Bronchial epithelial cell (primary cell): ENCODE measurements around the gene NAIF1. TPM values are rescaled to one million over a fixed set of nuclear protein-coding genes. Genes with fewer than 3 reads are reported as not detected.

Source experiments
- DNase-seq: peaks from one replicate; pipeline ENCODE4 v3.0.0-alpha.2; 2010; ENCODE audit warnings: low read depth
- FAIRE-seq: peaks from 2 replicates; lab custom pipeline; 2011; peaks lifted over from hg19 to GRCh38; lab: Jason Lieb, UNC
- H3K27me3 ChIP-seq: 2 replicates; pipeline ENCODE4 v1.5.1; 2011; ENCODE audit warnings: low read length; ENCODE audit not compliant: control insufficient read depth, insufficient read depth
- H3K36me3 ChIP-seq: 2 replicates; pipeline ENCODE4 v1.5.1; 2011; ENCODE audit warnings: low read length; ENCODE audit not compliant: control insufficient read depth, insufficient read depth
- H3K4me3 ChIP-seq: 2 replicates; pipeline ENCODE4 v1.5.1; 2011; ENCODE audit warnings: mild to moderate bottlenecking, low read depth, low read length, control low read depth
- CTCF ChIP-seq: IDR thresholded peaks from 2 replicates; pipeline ENCODE4 v1.5.1; 2011; ENCODE audit warnings: mild to moderate bottlenecking, moderate library complexity, low read length, control low read depth, inconsistent platforms; ENCODE audit not compliant: insufficient read depth, severe bottlenecking
- total RNA-seq: library from RNA; depleted of rRNA; stranded (reverse); fragments of >200 nt; gene quantifications from 2 replicates; pipeline ENCODE4 v1.2.1, GENCODE V29; 2014

NAIF1 gene
- total RNA-seq, 1 donor from 2014 or later = 10.3 TPM

- DNase-seq (no peak), FAIRE-seq (no peak)
- Histone ChIP-seq H3K27me3 (no peaks in the 10 kb centered on the region), H3K4me3 (no peak overlapping the region), H3K36me3 (peaks cover 51% of the 10 kb centered on the region)
- TF ChIP-seq CTCF = no peak
Measured at GRCh38 chr9:128102861-128103588, 35.9 kb upstream of the NAIF1 start.

GRCh38 chr9:128102196-128102595 lies 35.1 kb upstream of the NAIF1 start:
- TF ChIP-seq CTCF = no peak
- DNase-seq = no peak
- H3K36me3 ChIP-seq = peaks cover 45% of the 10 kb centered on the region
- H3K4me3 ChIP-seq = no peak overlapping the region
- FAIRE-seq = no peak
- H3K27me3 ChIP-seq = no peaks in the 10 kb centered on the region

DNA sequence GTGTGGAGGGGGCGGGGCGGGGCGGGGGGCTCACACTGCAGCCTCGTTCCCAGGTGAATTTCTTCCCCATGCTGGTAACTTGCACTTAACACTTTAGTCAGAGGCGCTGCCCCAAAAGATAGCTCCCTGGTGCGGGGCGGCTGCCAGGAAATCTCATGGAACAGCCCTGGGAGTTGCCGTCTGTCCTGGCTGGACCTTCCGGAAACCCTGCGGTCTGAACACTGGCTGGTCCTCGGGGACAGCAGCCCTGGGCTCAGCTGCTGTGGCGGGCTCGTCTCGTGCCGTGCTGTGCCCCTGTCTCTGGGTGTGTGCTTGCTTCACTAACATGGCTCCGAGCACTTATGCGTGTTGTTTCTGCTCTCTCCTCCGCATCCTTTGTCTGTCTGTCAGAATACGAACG lies 34.6 kb upstream of the NAIF1 start:
- Histone ChIP-seq H3K36me3 (peaks cover 40% of the 10 kb centered on the region), H3K27me3 (no peaks in the 10 kb centered on the region), H3K4me3 (no peak overlapping the region)
- FAIRE-seq (no peak), DNase-seq (no peak)
- TF ChIP-seq CTCF = no peak

GRCh38 chr9:128101231-128101661 lies 34.1 kb upstream of the NAIF1 start:
- FAIRE-seq = no peak
- Histone ChIP-seq H3K27me3 (no peaks in the 10 kb centered on the region), H3K36me3 (peaks cover 36% of the 10 kb centered on the region), H3K4me3 (no peak overlapping the region)
- DNase-seq = no peak
- TF ChIP-seq CTCF = no peak

GRCh38 chr9:128100581-128100980 lies 33.5 kb upstream of the NAIF1 start:
- peaks cover 29% of the 10 kb centered on the region for H3K36me3 ChIP-seq
- no peak overlapping the region for H3K4me3 ChIP-seq
- H3K27me3 ChIP-seq = no peaks in the 10 kb centered on the region
- FAIRE-seq (no peak), DNase-seq (no peak)
- no peak for TF ChIP-seq CTCF
